GM23338 (cell line): Measurements from ENCODE around the gene CBFA2T2.
"Not testable (repeated sequence)": the region's sequence is repeated elsewhere in the genome, so short reads cannot be mapped to it uniquely, and the experiment has no call there.

Experiments used
- ETS1 ChIP-seq: IDR thresholded peaks from 2 replicates; pipeline ENCODE4 v1.6.1; 2016; ENCODE audit warnings: antibody characterized with exemption
- TF ChIP-seq, protein P1 (sequence below), 2 experiments: fragments of 200-600 bp in 1 of 2; sonication (generic) in 1 of 2; conservative IDR thresholded peaks; 2 replicates each; pipeline versions ENCODE4 v1.5.1 to v1.6.1; 2016 to 2017; ENCODE audit warnings: antibody characterized with exemption in 2 of 2, low read depth in 2 of 2, mild to moderate bottlenecking in 2 of 2, moderate library complexity in 1 of 2

GRCh38 chr20:33511876-33512275, 22.0 kb downstream of the CBFA2T2 start:
- TF ChIP-seq ETS1, result not testable (repeated sequence)
- TF ChIP-seq, protein P1, sequence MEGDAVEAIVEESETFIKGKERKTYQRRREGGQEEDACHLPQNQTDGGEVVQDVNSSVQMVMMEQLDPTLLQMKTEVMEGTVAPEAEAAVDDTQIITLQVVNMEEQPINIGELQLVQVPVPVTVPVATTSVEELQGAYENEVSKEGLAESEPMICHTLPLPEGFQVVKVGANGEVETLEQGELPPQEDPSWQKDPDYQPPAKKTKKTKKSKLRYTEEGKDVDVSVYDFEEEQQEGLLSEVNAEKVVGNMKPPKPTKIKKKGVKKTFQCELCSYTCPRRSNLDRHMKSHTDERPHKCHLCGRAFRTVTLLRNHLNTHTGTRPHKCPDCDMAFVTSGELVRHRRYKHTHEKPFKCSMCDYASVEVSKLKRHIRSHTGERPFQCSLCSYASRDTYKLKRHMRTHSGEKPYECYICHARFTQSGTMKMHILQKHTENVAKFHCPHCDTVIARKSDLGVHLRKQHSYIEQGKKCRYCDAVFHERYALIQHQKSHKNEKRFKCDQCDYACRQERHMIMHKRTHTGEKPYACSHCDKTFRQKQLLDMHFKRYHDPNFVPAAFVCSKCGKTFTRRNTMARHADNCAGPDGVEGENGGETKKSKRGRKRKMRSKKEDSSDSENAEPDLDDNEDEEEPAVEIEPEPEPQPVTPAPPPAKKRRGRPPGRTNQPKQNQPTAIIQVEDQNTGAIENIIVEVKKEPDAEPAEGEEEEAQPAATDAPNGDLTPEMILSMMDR (conservative IDR thresholded peaks at IDR 0.05; ENCODE audit: low read depth in 2 of 2), result not testable (repeated sequence)
